Activated CD4-positive, alpha-beta memory T cell treated with anti-CD3 and anti-CD28 coated beads, Interleukin-2, amount 10 ng/mL, durations not matched to agents 7 days and 5 days (primary cell): ENCODE measurements around the gene FPGS. TPM values are rescaled to one million over a fixed set of nuclear protein-coding genes. Genes with fewer than 3 reads are reported as not detected.
"Not testable (repeated sequence)": the region's sequence is repeated elsewhere in the genome, so short reads cannot be mapped to it uniquely, and the experiment has no call there.

Experiments
- CTCF ChIA-PET: fragments of 350-600 bp; sonication (Branson Sonifier 250); formaldehyde crosslinking; loops from one replicate; lab custom pipeline; 2021; ENCODE audit warnings: antibody characterized with exemption, inconsistent platforms; lab: Charles Lee
- POLR2A ChIA-PET: fragments of 350-600 bp; sonication (Branson Sonifier 250); formaldehyde crosslinking; loops from one replicate; lab custom pipeline; 2021; ENCODE audit warnings: antibody characterized with exemption; lab: Charles Lee
- DNase-seq: peaks from one replicate; pipeline ENCODE4 v3.0.0-alpha.2; 2020
- H3K27ac Mint-ChIP-seq: one replicate; pipeline ENCODE4 v1.8.0; 2021; ENCODE audit warnings: mild to moderate bottlenecking, mixed read lengths
- H3K27me3 Mint-ChIP-seq: one replicate; pipeline ENCODE4 v1.8.0; 2021; ENCODE audit warnings: mixed read lengths
- H3K36me3 Mint-ChIP-seq: one replicate; pipeline ENCODE4 v1.8.0; 2021; ENCODE audit warnings: low read depth, mixed read lengths
- H3K4me1 Mint-ChIP-seq: one replicate; pipeline ENCODE4 v1.8.0; 2021; ENCODE audit warnings: mixed read lengths
- H3K4me3 Mint-ChIP-seq: one replicate; pipeline ENCODE4 v1.8.0; 2021; ENCODE audit warnings: mild to moderate bottlenecking, mixed read lengths
- H3K9me3 Mint-ChIP-seq: one replicate; pipeline ENCODE4 v1.8.0; 2021; ENCODE audit warnings: mixed read lengths
- total RNA-seq, 2 experiments: library from RNA; stranded (reverse); gene quantifications; one replicate each; pipeline ENCODE4 v1.2.3, GENCODE V29; 2021

FPGS gene, protein sequence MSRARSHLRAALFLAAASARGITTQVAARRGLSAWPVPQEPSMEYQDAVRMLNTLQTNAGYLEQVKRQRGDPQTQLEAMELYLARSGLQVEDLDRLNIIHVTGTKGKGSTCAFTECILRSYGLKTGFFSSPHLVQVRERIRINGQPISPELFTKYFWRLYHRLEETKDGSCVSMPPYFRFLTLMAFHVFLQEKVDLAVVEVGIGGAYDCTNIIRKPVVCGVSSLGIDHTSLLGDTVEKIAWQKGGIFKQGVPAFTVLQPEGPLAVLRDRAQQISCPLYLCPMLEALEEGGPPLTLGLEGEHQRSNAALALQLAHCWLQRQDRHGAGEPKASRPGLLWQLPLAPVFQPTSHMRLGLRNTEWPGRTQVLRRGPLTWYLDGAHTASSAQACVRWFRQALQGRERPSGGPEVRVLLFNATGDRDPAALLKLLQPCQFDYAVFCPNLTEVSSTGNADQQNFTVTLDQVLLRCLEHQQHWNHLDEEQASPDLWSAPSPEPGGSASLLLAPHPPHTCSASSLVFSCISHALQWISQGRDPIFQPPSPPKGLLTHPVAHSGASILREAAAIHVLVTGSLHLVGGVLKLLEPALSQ
- 10 to 100 TPM; 65.6 to 65.8 TPM for total RNA-seq

DNA sequence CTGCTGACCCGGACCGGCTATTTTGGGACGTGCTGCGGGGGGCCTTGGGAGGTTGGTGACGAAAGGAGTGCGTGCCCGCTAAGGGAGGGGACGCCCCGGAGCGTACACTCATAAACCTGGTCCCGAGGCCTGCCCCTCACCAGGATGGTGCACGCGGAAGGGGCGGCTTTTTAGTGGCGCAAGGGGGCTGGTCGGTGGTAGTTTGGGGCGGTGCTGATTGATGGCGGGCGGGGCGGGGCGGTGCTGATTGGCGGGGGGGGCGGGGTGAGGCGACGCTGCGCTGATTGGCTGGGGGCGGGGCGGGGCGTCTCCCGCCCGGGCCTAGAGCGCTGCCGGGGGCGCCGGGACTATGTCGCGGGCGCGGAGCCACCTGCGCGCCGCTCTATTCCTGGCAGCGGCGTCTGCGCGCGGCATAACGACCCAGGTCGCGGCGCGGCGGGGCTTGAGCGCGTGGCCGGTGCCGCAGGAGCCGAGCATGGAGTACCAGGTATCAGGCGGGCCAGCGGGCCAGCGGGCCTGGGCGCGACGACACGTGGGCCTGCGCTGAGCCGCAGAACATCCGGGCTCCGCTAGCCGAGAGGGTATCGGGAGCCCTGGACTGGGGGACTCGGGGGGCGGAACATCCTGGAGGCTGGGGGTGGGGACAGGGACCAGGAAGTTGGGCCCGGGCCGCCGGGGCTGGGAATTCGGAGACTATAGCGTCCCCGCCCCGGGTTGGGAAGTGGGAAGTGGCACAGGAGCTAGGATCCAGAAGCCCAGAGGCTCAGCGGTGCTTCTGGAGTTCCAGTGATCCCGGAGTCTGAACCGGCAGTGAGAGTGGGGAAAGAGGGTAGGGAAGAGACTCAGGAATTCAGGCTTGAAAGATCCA lies at the start of gene FPGS:
Gene FPGS, plus strand, starts transcription at position 307 of the 868 bp plus-strand sequence. Its CDS starts 43 bp downstream, at position 350.
- Mint-ChIP-seq H3K9me3 (no peaks in the 10 kb centered on the region), H3K27me3 (no peaks in the 10 kb centered on the region), H3K4me3 (peak within 1 kb of the TSS; percentile 93), H3K36me3 (peaks cover 15% of the 10 kb centered on the region), H3K4me1 (peaks cover 32% of the 10 kb centered on the region), H3K27ac (peak within 1 kb of the TSS; percentile 92)
- ChIA-PET POLR2A (interaction anchor here (0.7 to 2.8 kb wide), 12 partner anchors 10 to 128 kb away, joined by 3 to 16 read pairs (median 3); partner anchors contain the start of genes CDK9, PIP5KL1, ST6GALNAC4 and TOR2A), CTCF (interaction anchor here (1.1 to 4.1 kb wide), 4 partner anchors 67 to 119 kb away, joined by 4 to 17 read pairs (median 7); partner anchors contain the start of gene TOR2A)
- peak; percentile 85 for DNase-seq

DNA sequence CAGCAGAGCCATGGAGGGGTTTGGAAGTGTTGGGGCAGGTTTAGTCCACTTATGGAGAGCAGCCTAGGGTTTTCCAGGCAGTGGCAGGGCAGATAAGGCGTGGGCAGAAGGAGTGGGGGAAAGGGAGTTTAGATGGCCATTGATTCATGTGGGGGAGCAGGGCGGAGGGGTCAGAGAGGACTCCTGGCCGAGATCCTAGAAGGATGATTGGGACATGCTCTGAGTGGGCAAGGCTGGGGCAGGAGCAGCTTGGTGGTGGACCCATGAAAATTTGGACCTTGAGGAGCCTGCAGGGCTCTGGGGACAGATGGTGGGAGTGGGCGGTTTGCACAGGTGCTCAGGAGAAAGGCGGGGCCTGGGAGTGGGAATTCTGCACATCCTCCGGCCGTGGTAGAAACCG lies 49.5 kb upstream of the FPGS start:
- ChIA-PET CTCF (no interaction called here), POLR2A (no interaction called here)
- Mint-ChIP-seq H3K36me3 (peaks cover 44% of the 10 kb centered on the region), H3K9me3 (no peaks in the 10 kb centered on the region), H3K27ac (peak overlapping the region; percentile 54), H3K4me1 (no peaks in the 10 kb centered on the region), H3K4me3 (no peak overlapping the region), H3K27me3 (no peaks in the 10 kb centered on the region)
- DNase-seq: no peak

DNA sequence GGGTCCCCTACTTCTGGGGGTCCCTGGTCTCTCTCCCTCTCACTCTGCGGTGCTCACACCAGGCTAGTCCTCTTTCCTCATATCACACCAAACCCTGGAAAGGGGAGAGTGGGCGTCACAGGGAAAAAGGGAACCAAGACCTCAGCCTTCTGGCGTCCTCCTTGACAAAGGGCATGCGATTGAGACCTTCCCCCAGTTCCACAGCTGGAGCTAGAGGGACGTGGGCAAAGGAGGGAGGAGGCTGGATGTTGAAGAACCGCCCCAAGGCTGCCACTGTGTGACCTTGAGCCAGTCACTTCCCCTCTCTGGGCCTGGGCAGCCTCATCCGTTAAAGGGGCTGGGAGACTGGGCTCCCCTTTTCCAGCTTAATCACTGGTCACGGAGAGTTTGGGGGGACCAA lies 49.1 kb upstream of the FPGS start:
- no peaks in the 10 kb centered on the region for H3K27me3 Mint-ChIP-seq
- no peak for DNase-seq
- H3K27ac Mint-ChIP-seq: no peak overlapping the region
- CTCF ChIA-PET: no interaction called here
- H3K9me3 Mint-ChIP-seq: no peaks in the 10 kb centered on the region
- H3K4me3 Mint-ChIP-seq: no peak overlapping the region
- H3K36me3 Mint-ChIP-seq: peaks cover 44% of the 10 kb centered on the region
- H3K4me1 Mint-ChIP-seq: no peaks in the 10 kb centered on the region
- POLR2A ChIA-PET: no interaction called here

DNA sequence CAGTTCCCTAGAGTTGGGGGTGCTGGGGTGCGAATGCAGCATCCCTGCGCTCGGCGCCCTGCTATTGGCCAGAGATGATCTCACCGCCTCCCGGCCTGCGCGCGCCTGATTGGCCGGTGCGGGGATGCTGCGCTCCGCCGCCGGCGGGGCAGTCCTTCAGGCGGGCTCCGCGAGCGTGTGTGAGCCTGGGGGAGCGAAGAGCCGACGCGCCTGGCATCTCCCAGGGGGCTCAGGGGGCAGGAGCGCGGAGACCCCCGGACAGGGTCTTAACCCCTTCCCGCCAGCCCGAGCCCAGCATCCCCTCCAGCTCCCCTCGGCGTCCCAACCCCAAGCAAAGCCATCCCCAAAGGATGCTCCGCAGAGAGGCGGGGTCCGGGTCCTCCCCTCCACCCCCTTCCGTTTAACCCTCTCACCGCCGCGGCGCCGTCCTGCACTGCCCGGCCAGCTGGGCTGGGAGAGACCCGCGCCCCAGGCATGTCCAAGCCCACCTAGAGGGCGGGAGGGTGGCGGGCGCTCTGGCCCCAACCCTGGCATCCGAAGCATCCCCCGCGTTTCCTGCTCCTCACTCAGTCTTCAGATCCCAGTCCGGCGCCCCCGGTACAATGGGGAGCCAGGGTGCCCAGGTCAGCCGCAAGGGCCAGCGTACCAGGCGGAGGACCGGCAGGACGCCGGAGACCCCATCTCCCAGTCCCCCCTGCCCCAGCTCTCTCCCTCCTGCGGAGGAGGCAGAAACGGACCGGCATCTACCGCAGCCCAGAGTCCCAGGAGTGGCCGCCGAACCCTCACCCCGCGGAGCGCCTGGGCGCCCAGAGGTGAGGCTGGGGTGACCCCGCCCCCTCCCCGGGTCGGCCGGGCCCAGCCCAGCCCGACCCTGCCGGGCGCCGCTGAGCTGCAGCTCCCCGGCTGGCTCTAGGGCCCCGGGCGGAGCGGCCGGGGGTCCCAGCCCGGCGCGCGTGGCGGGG lies 48.3 kb upstream of the FPGS start:
- Mint-ChIP-seq H3K27ac (no peak overlapping the region), H3K4me1 (no peaks in the 10 kb centered on the region), H3K36me3 (peaks cover 42% of the 10 kb centered on the region), H3K4me3 (no peak overlapping the region), H3K9me3 (no peaks in the 10 kb centered on the region), H3K27me3 (no peaks in the 10 kb centered on the region)
- DNase-seq: no peak
- POLR2A ChIA-PET: no interaction called here
- CTCF ChIA-PET: no interaction called here

DNA sequence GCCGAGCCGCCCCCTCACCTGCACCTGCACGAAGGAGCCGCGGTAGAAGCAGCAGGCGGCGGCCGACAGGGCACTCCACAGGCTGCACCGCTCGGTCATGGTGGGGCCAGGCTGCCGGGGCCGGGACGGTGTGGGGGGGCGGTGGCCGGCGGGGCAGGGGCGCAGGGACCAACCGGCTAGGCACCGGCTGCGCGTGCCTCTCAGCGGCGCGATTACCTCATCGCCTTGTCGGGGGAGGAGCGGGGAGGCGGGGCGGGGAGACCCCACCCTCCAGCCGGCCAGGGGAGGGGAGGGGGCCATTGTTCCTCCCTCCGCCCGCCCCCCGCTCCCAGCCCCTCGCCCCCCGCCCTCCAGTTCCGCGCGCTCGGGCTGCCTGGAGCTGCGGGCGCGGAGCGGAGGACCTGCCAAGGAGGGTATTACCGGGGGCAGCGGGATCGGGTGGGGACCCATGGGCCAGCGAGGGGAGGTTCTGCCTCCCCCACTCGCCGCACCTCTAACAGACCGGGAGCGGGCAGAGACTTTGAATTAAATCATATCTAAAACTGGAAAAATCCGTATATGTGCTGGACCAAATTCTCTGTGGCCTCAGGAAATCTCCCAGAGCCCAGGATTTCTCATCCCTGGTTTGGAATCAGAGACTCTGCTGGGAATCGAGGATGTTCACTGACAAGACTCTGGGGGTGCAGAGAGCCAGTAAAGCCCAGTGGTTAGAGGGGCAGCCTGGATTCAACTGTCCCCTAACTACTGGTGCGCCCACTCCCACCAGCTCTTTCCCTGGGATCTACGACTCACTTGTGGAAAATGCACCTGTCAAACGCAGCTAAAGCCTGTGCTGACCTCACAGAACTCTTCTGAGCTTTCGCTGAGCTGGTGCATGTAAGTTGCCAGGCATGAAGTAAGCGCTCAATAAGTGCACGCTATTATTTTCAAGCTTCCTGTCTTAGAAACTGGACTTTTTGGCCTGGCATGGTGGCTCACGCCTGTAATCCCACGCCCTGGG lies 47.3 kb upstream of the FPGS start:
- Mint-ChIP-seq H3K9me3 (no peaks in the 10 kb centered on the region), H3K27ac (no peak overlapping the region), H3K4me3 (no peak overlapping the region), H3K27me3 (no peaks in the 10 kb centered on the region), H3K36me3 (peaks cover 40% of the 10 kb centered on the region), H3K4me1 (no peaks in the 10 kb centered on the region)
- CTCF ChIA-PET: interaction anchor here (1.2 to 2.1 kb wide), 2 partner anchors 11 to 20 kb away, joined by 3 to 7 read pairs; partner anchors contain the start of gene TOR2A
- no peak for DNase-seq
- POLR2A ChIA-PET: interaction anchor here (0.9 to 2.4 kb wide), 2 partner anchors 11 to 15 kb away, joined by 5 to 6 read pairs; no protein-coding TSS in a partner anchor

DNA sequence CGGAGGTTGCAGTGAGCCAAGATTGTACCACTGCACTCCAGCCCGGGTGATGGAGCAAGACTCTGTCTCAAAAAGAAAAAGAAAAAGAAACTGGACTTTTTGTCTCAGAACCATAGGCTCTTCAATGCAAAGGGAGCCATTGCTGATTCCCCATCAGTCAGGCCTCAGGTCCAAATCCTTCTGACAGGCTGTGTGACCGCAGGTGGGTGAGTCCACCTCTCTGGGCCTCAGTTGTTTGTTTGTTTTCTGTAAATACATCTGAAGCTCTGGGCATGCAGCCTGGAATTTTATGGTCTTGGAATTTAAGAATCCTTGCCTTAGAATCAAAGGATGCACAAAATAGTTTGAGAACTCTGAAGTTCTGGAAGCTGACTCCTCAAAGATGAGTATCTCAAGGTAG lies 46.4 kb upstream of the FPGS start:
- no peaks in the 10 kb centered on the region for H3K9me3 Mint-ChIP-seq
- H3K27me3 Mint-ChIP-seq: no peaks in the 10 kb centered on the region
- ChIA-PET POLR2A (interaction anchor here (0.6 to 2.4 kb wide), 3 partner anchors 10 to 337 kb away, joined by 5 to 6 read pairs (median 5); no protein-coding TSS in a partner anchor), CTCF (interaction anchor here (1.0 to 2.1 kb wide), 4 partner anchors 10 to 28 kb away, joined by 3 to 7 read pairs (median 4); partner anchors contain the start of gene TOR2A)
- no peaks in the 10 kb centered on the region for H3K4me1 Mint-ChIP-seq
- H3K4me3 Mint-ChIP-seq: no peak overlapping the region
- peaks cover 34% of the 10 kb centered on the region for H3K36me3 Mint-ChIP-seq
- no peak overlapping the region for H3K27ac Mint-ChIP-seq
- no peak for DNase-seq

DNA sequence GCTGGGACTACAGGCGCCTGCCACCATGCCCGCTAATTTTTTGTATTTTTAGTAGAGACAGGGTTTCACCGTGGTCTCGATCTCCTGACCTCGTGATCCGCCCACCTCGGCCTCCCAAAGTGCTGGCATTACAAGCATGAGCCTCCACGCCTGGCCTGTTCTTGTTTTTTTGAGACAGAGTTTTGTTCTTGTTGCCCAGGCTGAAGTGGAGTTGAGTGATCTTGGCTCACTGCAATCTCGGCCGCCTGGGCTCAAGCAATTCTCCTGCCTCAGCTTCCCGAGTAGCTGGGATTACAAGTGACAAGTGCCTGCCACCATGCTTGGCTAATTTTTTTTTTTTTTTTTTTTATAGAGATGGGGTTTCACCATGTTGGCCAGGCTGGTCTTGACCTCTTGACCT lies 45.9 kb upstream of the FPGS start:
- H3K27ac Mint-ChIP-seq, H3K4me3 Mint-ChIP-seq, H3K27me3 Mint-ChIP-seq, H3K4me1 Mint-ChIP-seq, H3K9me3 Mint-ChIP-seq, DNase-seq: not testable (repeated sequence)
- H3K36me3 Mint-ChIP-seq: peaks cover 34% of the 10 kb centered on the region
- ChIA-PET POLR2A (interaction anchor here (0.6 to 2.4 kb wide), 3 partner anchors 9 to 336 kb away, joined by 4 to 6 read pairs (median 5); no protein-coding TSS in a partner anchor), CTCF (interaction anchor here (1.0 to 2.1 kb wide), 4 partner anchors 9 to 28 kb away, joined by 3 to 7 read pairs (median 4); partner anchors contain the start of gene TOR2A)

DNA sequence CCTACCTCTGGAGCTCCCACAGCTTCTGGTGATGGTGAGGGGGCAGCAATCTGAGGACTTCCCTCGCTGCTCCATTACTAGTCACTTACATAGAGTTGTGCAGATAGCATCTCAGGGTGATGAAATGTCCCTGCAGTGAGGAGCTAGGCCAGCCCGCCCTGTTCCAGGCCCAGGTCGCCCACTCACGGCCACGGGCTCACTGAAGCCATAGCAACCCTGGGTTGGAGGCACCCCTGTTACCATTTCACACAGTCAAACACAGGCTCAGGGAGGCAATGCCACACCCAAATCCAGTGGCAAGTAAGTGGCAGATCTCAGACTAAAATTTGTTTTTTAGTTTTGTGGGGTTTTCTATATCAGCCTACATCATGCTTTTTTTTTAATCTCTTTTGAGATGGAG lies 43.8 kb upstream of the FPGS start:
- peaks cover 15% of the 10 kb centered on the region for H3K4me1 Mint-ChIP-seq
- H3K27ac Mint-ChIP-seq: no peak overlapping the region
- CTCF ChIA-PET: no interaction called here
- DNase-seq: no peak
- POLR2A ChIA-PET: no interaction called here
- H3K9me3 Mint-ChIP-seq: no peaks in the 10 kb centered on the region
- H3K36me3 Mint-ChIP-seq: peaks cover 45% of the 10 kb centered on the region
- no peaks in the 10 kb centered on the region for H3K27me3 Mint-ChIP-seq
- no peak overlapping the region for H3K4me3 Mint-ChIP-seq

DNA sequence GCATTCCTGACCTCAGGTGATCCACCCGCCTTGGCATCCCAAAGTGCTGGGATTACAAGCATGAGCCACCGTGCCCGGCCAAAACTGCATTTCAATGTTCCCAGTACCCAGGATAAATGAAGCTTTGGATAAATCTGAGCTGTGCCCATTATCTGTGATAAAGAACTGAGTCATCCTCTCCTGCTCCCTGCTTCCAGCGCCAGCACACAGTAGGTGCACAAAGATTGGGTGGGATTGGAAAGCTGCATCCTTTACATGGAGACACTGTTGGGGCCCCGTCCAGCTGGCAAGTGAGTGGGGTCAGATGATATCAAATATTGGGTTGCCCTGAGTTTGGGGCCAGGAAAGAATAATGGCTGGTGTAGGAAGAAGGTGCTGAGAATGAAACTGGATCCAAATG lies 41.6 kb upstream of the FPGS start:
- no peak overlapping the region for H3K4me3 Mint-ChIP-seq
- no peak for DNase-seq
- ChIA-PET CTCF (interaction anchor here (0.9 to 1.5 kb wide), 3 partner anchors 10 to 160 kb away, joined by 3 to 5 read pairs (median 3); partner anchors contain the start of gene TOR2A), POLR2A (interaction anchor here (2.0 kb wide), 1 partner anchor 10 kb away, joined by 7 read pairs; no protein-coding TSS in a partner anchor)
- H3K36me3 Mint-ChIP-seq: peaks cover 68% of the 10 kb centered on the region
- H3K27ac Mint-ChIP-seq: no peak overlapping the region
- H3K4me1 Mint-ChIP-seq: peaks cover 30% of the 10 kb centered on the region
- no peaks in the 10 kb centered on the region for H3K27me3 Mint-ChIP-seq
- no peaks in the 10 kb centered on the region for H3K9me3 Mint-ChIP-seq

DNA sequence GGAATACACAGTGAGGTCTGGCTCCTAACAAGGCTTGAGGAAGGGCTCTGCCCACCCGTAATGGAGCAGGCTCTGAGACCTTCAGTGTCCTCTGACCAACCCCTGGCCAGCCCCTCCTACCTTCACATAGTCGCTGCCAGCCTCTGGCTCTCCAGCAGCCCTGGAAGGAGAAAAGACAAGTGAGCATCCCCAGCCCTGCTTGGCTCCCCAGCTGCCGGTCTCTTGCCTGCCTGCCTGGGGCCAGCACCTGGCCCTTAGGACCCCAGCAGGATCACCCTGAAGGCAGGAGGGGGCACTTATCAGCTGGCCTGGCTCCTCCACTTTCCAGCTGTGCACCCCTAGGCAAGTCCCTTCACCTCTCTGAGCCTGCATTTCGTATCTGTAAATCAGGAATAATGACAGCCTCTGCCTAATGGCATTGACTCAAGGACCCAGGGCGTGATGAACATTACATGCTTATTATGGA lies 41.2 kb upstream of the FPGS start:
- Mint-ChIP-seq H3K27ac (no peak overlapping the region), H3K27me3 (no peaks in the 10 kb centered on the region), H3K9me3 (no peaks in the 10 kb centered on the region), H3K36me3 (peaks cover 72% of the 10 kb centered on the region), H3K4me3 (no peak overlapping the region), H3K4me1 (peaks cover 35% of the 10 kb centered on the region)
- ChIA-PET POLR2A (interaction anchor here (2.0 kb wide), 1 partner anchor 9 kb away, joined by 7 read pairs; no protein-coding TSS in a partner anchor), CTCF (interaction anchor here (0.9 to 1.5 kb wide), 3 partner anchors 10 to 160 kb away, joined by 3 to 5 read pairs (median 3); partner anchors contain the start of gene TOR2A)
- no peak for DNase-seq
